HG03097 (cell line): ENCODE measurements around the gene TSPYL2.
A peak's percentile ranks its signal among the peaks of the same experiment; 100 is the strongest.

ENCODE experiments used
- ATAC-seq: cut with Tn5 transposase; IDR thresholded peaks from one replicate; pipeline ENCODE4 v1.9.1; 2021; ENCODE audit not compliant: unreplicated experiment, low FRiP score

The TSPYL2 gene

DNA sequence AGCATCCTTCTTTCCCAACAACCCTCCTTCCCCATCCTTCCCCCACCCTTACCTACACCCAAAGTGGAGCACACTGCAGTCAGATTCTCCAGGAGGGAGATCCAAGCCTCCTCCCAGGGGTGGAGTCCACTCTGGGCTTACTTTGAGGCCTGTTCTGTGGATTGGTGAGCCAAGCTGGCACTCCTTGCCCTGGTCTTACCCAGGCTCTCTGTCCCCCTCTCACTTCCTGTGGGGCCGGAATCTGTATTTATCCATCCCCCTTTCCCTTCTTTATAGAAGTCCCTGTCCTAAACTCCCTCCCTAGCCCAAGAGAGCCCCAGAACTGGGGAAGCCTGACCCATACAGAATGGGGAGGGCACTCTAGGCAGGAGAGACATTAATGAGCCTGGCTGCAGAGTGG is 3.2 kb upstream of the TSPYL2 start:
- ATAC-seq, result no peak

DNA sequence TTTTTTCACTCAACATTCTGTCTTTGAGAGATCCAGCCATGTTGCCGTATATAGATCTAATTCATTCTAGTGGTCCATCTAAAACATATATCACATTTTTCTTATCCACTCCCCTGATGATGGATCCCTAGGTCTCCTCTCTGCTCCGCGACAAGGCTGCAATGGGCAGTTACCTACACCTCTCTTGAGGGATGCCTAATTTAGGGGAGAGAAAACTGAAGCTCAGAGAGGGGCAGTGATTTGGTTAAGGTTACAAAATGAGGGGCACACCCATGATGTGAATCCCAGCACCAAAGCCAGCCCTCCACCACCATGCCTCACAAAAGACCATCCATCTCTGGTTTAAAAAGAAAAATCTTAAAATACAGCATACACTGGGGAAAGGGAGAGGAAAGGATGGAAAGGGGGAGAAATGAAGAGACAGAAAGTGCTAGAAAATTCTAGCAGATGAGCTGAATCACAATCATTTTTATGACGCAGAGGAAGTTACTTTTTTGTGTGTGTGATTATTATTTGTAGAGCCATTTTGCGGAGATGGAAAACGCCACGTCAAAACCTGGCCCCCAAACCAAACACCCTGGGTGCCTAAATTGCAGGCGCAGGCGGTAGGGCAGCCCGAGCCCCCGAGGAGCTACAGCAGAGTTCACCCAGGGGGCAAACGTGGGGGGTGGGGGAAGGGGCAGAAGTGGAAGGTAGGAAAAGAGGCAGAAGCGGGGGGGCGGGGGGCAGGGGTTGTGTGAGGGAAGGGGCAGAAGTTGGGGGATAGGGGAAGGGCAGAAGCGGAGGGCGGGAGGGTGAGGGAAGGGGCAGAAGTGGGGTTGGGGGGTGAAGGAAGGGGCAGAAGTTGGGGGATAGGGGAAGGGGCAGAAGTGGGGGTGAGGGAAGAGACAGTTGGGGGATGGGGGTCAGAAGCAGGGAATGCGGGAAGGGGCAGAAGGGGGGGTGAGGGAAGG is 1.3 kb upstream of the TSPYL2 start:
- ATAC-seq, result no peak

GRCh38 chrX:53082773-53083616 is 828 bp downstream of the TSPYL2 start:
- no peak for ATAC-seq

GRCh38 chrX:53084043-53084570 is 1.9 kb downstream of the TSPYL2 start:
- ATAC-seq, result no peak

GRCh38 chrX:53084863-53085262 is 2.7 kb downstream of the TSPYL2 start:
- ATAC-seq, result no peak

GRCh38 chrX:53085661-53086229 is 3.6 kb downstream of the TSPYL2 start:
- ATAC-seq, result no peak

- ATAC-seq, result no peak
These were observed 4.3 kb downstream of the TSPYL2 start for GRCh38 chrX:53086464-53086863.

DNA sequence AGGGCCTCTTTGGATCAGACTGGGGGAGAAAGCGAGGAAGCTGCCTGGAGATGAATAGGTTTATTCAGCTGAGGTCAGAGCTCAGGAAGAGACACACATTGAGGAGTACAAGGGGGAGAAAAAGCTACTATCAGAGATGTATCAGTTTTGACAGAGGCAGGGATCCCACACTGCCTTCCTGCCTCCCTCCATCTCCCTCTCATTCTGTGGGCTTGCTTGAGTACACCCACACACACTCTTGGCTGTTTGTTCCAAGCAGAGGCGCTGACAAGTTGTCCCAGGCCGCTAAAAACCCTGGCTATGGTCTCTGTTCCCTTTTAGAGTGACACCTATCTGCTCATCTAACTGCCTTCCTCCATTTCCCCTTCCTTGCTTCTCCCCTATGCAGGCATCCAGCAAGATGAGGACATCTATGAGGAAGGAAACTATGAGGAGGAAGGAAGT is 5.2 kb downstream of the TSPYL2 start:
- ATAC-seq, result no peak

GRCh38 chrX:53088136-53088974 is 6.2 kb downstream of the TSPYL2 start:
- ATAC-seq, result no peak

GRCh38 chrX:53089224-53089842 is 7.2 kb downstream of the TSPYL2 start:
- ATAC-seq, result no peak

- ATAC-seq, result no peak
These were observed 7.8 kb downstream of the TSPYL2 start for GRCh38 chrX:53089925-53090324.

DNA sequence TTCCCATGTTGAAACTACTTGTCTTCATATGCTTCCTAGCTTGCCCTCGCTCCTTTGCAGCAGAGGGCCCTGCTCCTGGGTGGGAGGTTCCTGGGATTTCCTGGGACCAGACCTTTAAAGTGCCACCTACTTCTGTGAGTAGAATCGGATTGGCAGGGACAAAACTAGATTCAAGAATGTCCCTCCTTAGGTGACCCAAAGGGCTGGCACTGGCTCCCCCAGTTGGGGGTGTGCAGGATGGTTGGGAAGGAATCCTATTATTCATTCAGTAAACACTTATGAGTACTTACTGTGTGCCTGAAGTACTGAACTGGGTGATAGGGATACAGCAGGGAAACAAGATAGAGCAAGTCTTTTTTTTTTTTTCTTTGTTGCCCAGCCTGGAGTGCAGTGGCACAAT is 9.2 kb downstream of the TSPYL2 start:
- ATAC-seq, result no peak

- ATAC-seq, result peak; percentile 32
These were observed 11.0 kb downstream of the TSPYL2 start for GRCh38 chrX:53093177-53093655.

DNA sequence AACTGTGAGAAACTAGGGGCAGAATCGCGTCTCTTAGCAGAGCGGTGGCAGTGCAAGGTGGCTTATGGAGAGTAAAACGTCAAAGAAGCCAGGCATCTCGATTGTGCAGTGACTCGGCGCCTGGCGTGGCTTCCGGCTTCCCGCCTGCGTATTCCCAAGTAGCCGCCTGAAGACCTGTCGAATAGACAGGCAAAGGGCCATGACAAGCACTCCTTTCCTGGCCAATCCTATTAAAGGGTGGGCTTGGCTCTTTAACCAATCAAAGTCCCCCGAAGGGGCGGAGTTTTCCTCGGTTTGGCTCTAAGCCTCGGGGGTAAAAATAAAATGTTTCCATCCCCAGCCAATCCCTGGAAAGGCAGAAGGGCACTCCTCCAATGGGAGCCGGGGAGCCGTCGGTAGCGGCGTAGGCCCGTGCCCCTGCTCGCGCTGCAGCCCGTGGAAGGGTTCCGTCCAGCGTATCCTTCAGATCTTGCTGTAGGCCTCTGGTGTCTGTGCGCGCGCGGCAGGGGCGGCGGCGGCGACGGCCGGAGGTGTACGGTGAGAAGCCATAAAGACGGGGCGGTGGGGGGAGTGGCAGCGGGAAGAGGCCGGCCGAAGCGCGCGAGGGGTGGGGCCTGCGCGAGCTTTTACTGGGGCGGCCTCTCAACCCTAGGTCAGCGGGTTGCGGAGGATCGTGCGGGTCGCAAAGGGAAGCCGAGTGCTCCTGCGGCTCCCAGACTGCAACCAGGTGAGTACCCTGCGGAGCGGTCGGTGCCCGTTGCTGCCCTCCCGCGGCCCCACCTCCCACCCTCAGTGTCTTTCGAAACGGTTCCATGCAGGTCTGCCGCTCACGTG is 11.8 kb downstream of the TSPYL2 start, which contains the start of gene KANTR:
TSS of gene KANTR (plus strand) at position 395 of the 834 bp plus-strand sequence. CDS start 30,131 bp downstream, outside the sequence.
- ATAC-seq, result peak; percentile 82

GRCh38 chrX:53094582-53094905 is 12.4 kb downstream of the TSPYL2 start:
- no peak for ATAC-seq

DNA sequence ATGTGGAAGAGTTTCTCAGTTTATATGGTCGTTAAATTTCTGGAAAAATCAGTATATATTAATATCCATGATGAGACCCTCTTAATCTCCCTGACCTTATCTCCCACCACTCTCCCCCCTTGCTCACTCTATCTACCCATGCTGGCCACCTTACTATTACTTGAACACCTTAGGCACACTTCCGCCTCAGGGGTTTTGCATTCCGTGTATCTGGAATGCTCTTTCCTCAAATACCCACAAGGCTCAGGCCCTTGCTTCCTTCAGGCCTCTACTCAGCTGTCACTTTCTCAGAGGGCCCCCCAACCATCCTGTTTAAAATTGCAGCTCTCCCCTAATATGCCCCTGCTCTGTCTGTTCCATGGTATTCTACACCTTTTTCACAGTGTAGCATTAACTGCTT is 13.6 kb downstream of the TSPYL2 start:
- ATAC-seq, result no peak

DNA sequence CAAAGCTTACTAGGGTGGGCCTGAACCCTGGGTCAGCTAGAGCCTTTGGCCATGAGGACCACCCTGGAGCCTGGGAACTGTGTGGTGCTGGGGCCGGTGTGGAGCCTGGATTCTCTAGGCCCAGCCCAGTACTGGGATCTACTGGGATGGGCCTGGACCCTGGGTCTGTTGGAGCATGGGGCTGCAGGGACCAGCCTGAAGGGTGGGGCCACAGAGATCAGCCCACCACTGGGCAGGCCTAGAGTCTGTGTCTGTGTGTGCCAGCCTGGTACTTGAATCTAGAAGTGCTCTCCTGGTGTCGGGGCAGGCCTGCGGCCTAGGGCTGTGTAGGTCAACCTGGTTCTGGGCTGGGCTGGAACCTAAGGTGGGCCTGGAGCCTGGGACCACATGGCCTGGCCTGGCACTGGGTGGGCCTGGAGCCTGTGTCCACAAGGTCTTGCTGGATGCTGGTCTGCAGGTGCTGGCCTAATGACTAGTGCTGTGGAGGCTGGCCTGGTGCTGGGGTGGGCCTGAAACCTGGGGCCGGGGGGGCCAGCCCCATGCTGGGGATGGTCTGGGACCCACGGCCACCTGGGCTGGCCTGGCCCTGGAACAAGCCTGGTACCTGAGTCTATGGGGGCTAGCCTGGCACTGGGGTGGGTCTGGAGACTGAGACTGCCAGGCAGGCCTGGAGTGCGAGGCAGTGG is 32.8 kb downstream of the TSPYL2 start:
- ATAC-seq, result no peak

DNA sequence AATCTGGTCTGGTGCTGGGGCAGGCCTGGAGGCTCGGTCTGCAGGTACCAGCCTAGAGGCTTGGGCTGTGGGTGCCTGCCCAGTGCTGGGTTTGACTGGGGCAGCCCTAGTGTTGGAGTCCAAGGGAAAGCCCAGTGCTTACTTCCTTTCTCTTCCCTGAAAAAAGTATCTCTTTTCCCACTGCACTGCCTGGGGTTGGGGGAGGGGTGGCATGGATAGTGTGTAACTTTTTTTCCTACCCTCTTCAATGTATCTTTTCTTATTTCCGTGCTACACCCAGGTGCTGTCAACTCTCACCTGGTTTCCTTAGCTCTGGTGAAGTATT is 33.3 kb downstream of the TSPYL2 start:
- ATAC-seq, result no peak
